SK-N-SH treated with all-trans-retinoic acid at 6 μM for 48 hours (cell line): ENCODE results near the gene TLR9.

Experiments used
- ARNTL ChIP-seq: fragments of 450-650 bp; formaldehyde crosslinking; IDR thresholded peaks from 2 replicates; pipeline ENCODE4 v1.5.0; 2020; ENCODE audit warnings: low read depth, mild to moderate bottlenecking, moderate library complexity, borderline replicate concordance
- BACH2 ChIP-seq: fragments of 250-450 bp; sonication (Bioruptor Pico); IDR thresholded peaks from 2 replicates; pipeline ENCODE4 v1.9.0; 2021; ENCODE audit warnings: mild to moderate bottlenecking, borderline replicate concordance
- CREB5 ChIP-seq: fragments of 250-450 bp; sonication (Bioruptor Pico); IDR thresholded peaks from 2 replicates; pipeline ENCODE4 v1.5.1; 2020; ENCODE audit warnings: low read depth, mild to moderate bottlenecking, moderate library complexity
- CSDC2 ChIP-seq: fragments of 250-450 bp; sonication (Bioruptor Pico); IDR thresholded peaks from 2 replicates; pipeline ENCODE4 v1.5.0; 2020; ENCODE audit warnings: mild to moderate bottlenecking, moderate library complexity
- ISL1 ChIP-seq: fragments of 250-450 bp; sonication (Bioruptor Pico); IDR thresholded peaks from 2 replicates; pipeline ENCODE4 v2.1.2; 2022; ENCODE audit warnings: mild to moderate bottlenecking, moderate library complexity
- POU6F1 ChIP-seq: fragments of 250-450 bp; sonication (Bioruptor Pico); IDR thresholded peaks from 2 replicates; pipeline ENCODE4 v1.8.0; 2021; ENCODE audit warnings: low read depth, mild to moderate bottlenecking, moderate library complexity, borderline replicate concordance
- PPARA ChIP-seq: fragments of 250-450 bp; sonication (Bioruptor Pico); IDR thresholded peaks from 2 replicates; pipeline ENCODE4 v1.5.0; 2020; ENCODE audit warnings: mild to moderate bottlenecking, borderline replicate concordance
- RARB ChIP-seq: fragments of 250-450 bp; sonication (Bioruptor Pico); IDR thresholded peaks from 2 replicates; pipeline ENCODE4 v1.8.0; 2021; ENCODE audit warnings: mild to moderate bottlenecking, moderate library complexity
- SNAI2 ChIP-seq: fragments of 250-450 bp; sonication (Bioruptor Pico); IDR thresholded peaks from 2 replicates; pipeline ENCODE4 v1.5.0; 2020; ENCODE audit warnings: mild to moderate bottlenecking, moderate library complexity
- TCF4 ChIP-seq: fragments of 250-450 bp; sonication (Bioruptor Pico); IDR thresholded peaks from 2 replicates; pipeline ENCODE4 v1.8.0; 2021; ENCODE audit warnings: mild to moderate bottlenecking, moderate library complexity, borderline replicate concordance
- TSHZ2 ChIP-seq: fragments of 250-450 bp; sonication (Bioruptor Pico); IDR thresholded peaks from 2 replicates; pipeline ENCODE4 v1.5.0; 2020; ENCODE audit warnings: mild to moderate bottlenecking, moderate library complexity
- ZFP3 ChIP-seq: fragments of 250-450 bp; sonication (Bioruptor Pico); IDR thresholded peaks from 2 replicates; pipeline ENCODE4 v1.5.0; 2020; ENCODE audit warnings: mild to moderate bottlenecking, moderate library complexity
- ZNF8 ChIP-seq: fragments of 450-650 bp; formaldehyde crosslinking; IDR thresholded peaks from 2 replicates; pipeline ENCODE4 v1.5.0; 2020; ENCODE audit warnings: mild to moderate bottlenecking, moderate library complexity
- TF ChIP-seq, protein P1 (sequence below): fragments of 250-450 bp; sonication (Bioruptor Pico); IDR thresholded peaks from 2 replicates; pipeline ENCODE4 v1.8.0; 2020; ENCODE audit warnings: mild to moderate bottlenecking, moderate library complexity, borderline replicate concordance

DNA sequence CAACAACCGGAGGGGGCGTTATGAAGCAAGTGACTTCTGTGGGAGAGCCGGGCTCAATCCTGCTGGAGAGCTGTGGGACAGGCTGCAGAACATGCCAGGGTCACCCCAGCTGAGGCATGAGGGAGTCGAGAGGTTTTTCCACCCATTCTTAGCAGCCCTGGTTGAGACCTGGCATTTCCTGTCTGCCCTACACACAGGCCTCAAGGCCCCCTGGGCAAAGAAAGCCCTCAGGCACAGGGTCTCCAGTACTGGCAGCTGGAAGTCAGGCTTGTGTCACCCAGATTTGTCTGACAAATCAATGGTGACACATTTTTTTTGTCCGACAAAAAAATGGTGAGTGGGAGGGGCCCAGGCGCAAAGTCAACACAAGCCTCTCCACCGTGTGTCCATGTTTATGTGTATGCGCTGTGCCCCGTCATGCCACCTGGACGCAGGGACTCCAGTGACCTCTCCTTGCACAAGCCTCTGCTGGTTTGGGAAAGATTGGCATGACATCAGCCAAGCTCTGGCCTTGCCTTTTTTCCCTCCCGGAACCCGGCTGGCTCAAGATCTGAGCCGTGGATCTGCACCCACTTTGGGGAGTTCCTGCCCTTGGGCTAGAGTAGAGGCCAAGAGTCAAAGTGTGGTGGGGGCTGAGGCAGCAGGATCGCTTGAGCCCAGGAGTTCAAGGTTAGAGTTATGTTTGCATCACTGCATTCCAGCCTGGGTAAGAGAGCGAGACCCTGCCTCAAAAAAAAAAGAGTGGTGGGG, 48.3 kb downstream of the TLR9 start:
- TF ChIP-seq, protein P1, sequence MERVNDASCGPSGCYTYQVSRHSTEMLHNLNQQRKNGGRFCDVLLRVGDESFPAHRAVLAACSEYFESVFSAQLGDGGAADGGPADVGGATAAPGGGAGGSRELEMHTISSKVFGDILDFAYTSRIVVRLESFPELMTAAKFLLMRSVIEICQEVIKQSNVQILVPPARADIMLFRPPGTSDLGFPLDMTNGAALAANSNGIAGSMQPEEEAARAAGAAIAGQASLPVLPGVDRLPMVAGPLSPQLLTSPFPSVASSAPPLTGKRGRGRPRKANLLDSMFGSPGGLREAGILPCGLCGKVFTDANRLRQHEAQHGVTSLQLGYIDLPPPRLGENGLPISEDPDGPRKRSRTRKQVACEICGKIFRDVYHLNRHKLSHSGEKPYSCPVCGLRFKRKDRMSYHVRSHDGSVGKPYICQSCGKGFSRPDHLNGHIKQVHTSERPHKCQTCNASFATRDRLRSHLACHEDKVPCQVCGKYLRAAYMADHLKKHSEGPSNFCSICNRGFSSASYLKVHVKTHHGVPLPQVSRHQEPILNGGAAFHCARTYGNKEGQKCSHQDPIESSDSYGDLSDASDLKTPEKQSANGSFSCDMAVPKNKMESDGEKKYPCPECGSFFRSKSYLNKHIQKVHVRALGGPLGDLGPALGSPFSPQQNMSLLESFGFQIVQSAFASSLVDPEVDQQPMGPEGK: no peak
- no peak for TF ChIP-seq BACH2 (CRISPR knock-in tag)
- TF ChIP-seq RARB (CRISPR knock-in tag): no peak
- TF ChIP-seq ZFP3: no peak
- no peak for TF ChIP-seq CREB5 (CRISPR knock-in tag)
- no peak for TF ChIP-seq CSDC2 (CRISPR knock-in tag)
- TF ChIP-seq ISL1 (CRISPR knock-in tag): no peak
- TF ChIP-seq TCF4: no peak
- no peak for TF ChIP-seq PPARA
- no peak for TF ChIP-seq POU6F1 (CRISPR knock-in tag)
- no peak for TF ChIP-seq ARNTL (CRISPR knock-in tag)
- TF ChIP-seq SNAI2 (CRISPR knock-in tag): no peak
- no peak for TF ChIP-seq ZNF8 (CRISPR knock-in tag)
- no peak for TF ChIP-seq TSHZ2 (CRISPR knock-in tag)
